NCI-H2227 treated with DMSO at 0.1 percent for 48 hours (cell line): Measurements from ENCODE around the gene SP1.
"Not testable (repeated sequence)": the region's sequence is repeated elsewhere in the genome, so short reads cannot be mapped to it uniquely, and the experiment has no call there.

Experiments
- DNase-seq: peaks from one replicate; lab custom pipeline; 2025; lab: John Stamatoyannopoulos, UW

The SP1 gene

GRCh38 chr12:53358836-53359419 is 21.0 kb upstream of the SP1 start:
- no peak for DNase-seq

- DNase-seq = not testable (repeated sequence)
These were observed 18.3 kb upstream of the SP1 start for GRCh38 chr12:53361638-53362037.

GRCh38 chr12:53365245-53365904 is 14.6 kb upstream of the SP1 start:
- DNase-seq = no peak

GRCh38 chr12:53373554-53374133 is 6.3 kb upstream of the SP1 start:
- DNase-seq = not testable (repeated sequence)

- not testable (repeated sequence) for DNase-seq
These were observed 5.7 kb upstream of the SP1 start for GRCh38 chr12:53374277-53374676.

- DNase-seq = no peak
These were observed 3.2 kb upstream of the SP1 start for GRCh38 chr12:53376747-53377146.

GRCh38 chr12:53378222-53378621 is 1.8 kb upstream of the SP1 start:
- DNase-seq = no peak

GRCh38 chr12:53378724-53379388 is 1.1 kb upstream of the SP1 start:
- no peak for DNase-seq

- peak; percentile 99 for DNase-seq
These were observed 430 bp upstream of the SP1 start for GRCh38 chr12:53379389-53380103.

- DNase-seq = no peak
These were observed 1.1 kb downstream of the SP1 start for GRCh38 chr12:53380794-53381730.

- DNase-seq = no peak
These were observed 2.0 kb downstream of the SP1 start for GRCh38 chr12:53381731-53382630.

- no peak for DNase-seq
These were observed 3.3 kb downstream of the SP1 start for GRCh38 chr12:53383258-53383657.

- DNase-seq = not testable (repeated sequence)
These were observed 6.4 kb downstream of the SP1 start for GRCh38 chr12:53386381-53386780.

- DNase-seq = no peak
These were observed 9.0 kb downstream of the SP1 start for GRCh38 chr12:53388932-53389331.

- no peak for DNase-seq
These were observed 9.7 kb downstream of the SP1 start for GRCh38 chr12:53389702-53390101.

- no peak for DNase-seq
These were observed 11.7 kb downstream of the SP1 start for GRCh38 chr12:53391724-53392123.

- DNase-seq = no peak
These were observed 19.9 kb downstream of the SP1 start for GRCh38 chr12:53399896-53400295.

- not testable (repeated sequence) for DNase-seq
These were observed 22.4 kb downstream of the SP1 start for GRCh38 chr12:53402351-53402750.

GRCh38 chr12:53402871-53403270 is 22.9 kb downstream of the SP1 start:
- DNase-seq = no peak

GRCh38 chr12:53410951-53411350 is 31.0 kb downstream of the SP1 start:
- no peak for DNase-seq
